Fibroblast of lung (primary cell): ENCODE measurements around the gene COL7A1. TPM values are rescaled to one million over a fixed set of nuclear protein-coding genes. Genes with fewer than 3 reads are reported as not detected.

Source experiments
- DNase-seq, 2 donors: peaks; one replicate each; pipeline versions ENCODE4 v3.0.0 to v3.0.0-alpha.2; 2010; ENCODE audit warnings: low read depth in 2 of 2
- H2AFZ ChIP-seq: 2 replicates; pipeline ENCODE4 v1.5.1; 2012; ENCODE audit warnings: low read length, control low read depth, inconsistent platforms
- H3K27ac ChIP-seq: 2 replicates; pipeline ENCODE4 v1.5.1; 2011; ENCODE audit warnings: low read length, control low read depth; ENCODE audit not compliant: insufficient read depth
- H3K27me3 ChIP-seq: 2 replicates; pipeline ENCODE4 v1.5.1; 2011; ENCODE audit warnings: mild to moderate bottlenecking, low read length; ENCODE audit not compliant: control insufficient read depth, insufficient read depth
- H3K36me3 ChIP-seq: 2 replicates; pipeline ENCODE4 v1.5.1; 2011; ENCODE audit warnings: low read length; ENCODE audit not compliant: control insufficient read depth, insufficient read depth
- H3K4me1 ChIP-seq: 2 replicates; pipeline ENCODE4 v1.5.1; 2011; ENCODE audit warnings: low read length; ENCODE audit not compliant: control insufficient read depth, insufficient read depth; ENCODE audit errors: extremely low read depth
- H3K4me2 ChIP-seq: 2 replicates; pipeline ENCODE4 v1.5.1; 2011; ENCODE audit warnings: low read length, control low read depth; ENCODE audit not compliant: insufficient read depth; ENCODE audit errors: extremely low read depth
- H3K4me3 ChIP-seq, 4 experiments: fragments of 200-600 bp in 1 of 4; sonication (generic) in 1 of 4; replicated peaks in 1 of 4; 2 replicates each; pipeline ENCODE4 v1.5.1; 2011 to 2016; ENCODE audit warnings: low read length in 4 of 4, low read depth in 3 of 4, mild to moderate bottlenecking in 3 of 4, control low read depth in 2 of 4, inconsistent platforms in 1 of 4, mixed read lengths in 1 of 4; ENCODE audit not compliant: insufficient read depth in 1 of 4; ENCODE audit errors: control extremely low read depth in 1 of 4
- H3K79me2 ChIP-seq: 2 replicates; pipeline ENCODE4 v1.5.1; 2012; ENCODE audit warnings: mild to moderate bottlenecking, low read length, inconsistent platforms; ENCODE audit not compliant: control insufficient read depth, insufficient read depth
- H3K9ac ChIP-seq: 2 replicates; pipeline ENCODE4 v1.5.1; 2011; ENCODE audit warnings: mild to moderate bottlenecking, low read length, control low read depth; ENCODE audit not compliant: insufficient read depth
- H3K9me3 ChIP-seq: 2 replicates; pipeline ENCODE4 v1.5.1; 2012; ENCODE audit warnings: low read depth, low read length; ENCODE audit not compliant: control insufficient read depth, insufficient read depth
- H4K20me1 ChIP-seq: 2 replicates; pipeline ENCODE4 v1.5.1; 2011; ENCODE audit warnings: low read length; ENCODE audit not compliant: control insufficient read depth, insufficient read depth; ENCODE audit errors: extremely low read depth
- EZH2 ChIP-seq: IDR thresholded peaks from 2 replicates; pipeline ENCODE4 v1.5.1; 2012; ENCODE audit warnings: low read length, control low read depth, mild to moderate bottlenecking; ENCODE audit errors: missing control alignments
- polyA plus RNA-seq, 2 donors: library from polyadenylated mRNA; depleted of rRNA in 1 of 2; stranded (reverse) in 1 of 2; unstranded in 1 of 2; fragments of >200 nt; gene quantifications; 2 replicates each; pipeline ENCODE4 v1.2.1, GENCODE V29; 2011 to 2012; ENCODE audit warnings: missing spikeins in 1 of 2
- total RNA-seq: library from RNA; depleted of rRNA; stranded (reverse); fragments of >200 nt; gene quantifications from 2 replicates; pipeline ENCODE4 v1.2.1, GENCODE V29; 2014
- TF ChIP-seq, protein P1 (sequence below), 2 donors: IDR thresholded peaks in 1 of 2; conservative IDR thresholded peaks in 1 of 2; 1 replicate in 1 of 2; 2 replicates in 1 of 2; pipeline ENCODE4 v1.5.1; 2011 to 2012; ENCODE audit warnings: low read length in 2 of 2, control low read depth in 1 of 2, inconsistent platforms in 1 of 2, low read depth in 1 of 2, mild to moderate bottlenecking in 1 of 2

The COL7A1 gene
- total and polyA plus RNA-seq, 2 donors (not counting 1 experiment from before 2014, with no cell fraction given), result 3.4 to 36.7 TPM

DNA sequence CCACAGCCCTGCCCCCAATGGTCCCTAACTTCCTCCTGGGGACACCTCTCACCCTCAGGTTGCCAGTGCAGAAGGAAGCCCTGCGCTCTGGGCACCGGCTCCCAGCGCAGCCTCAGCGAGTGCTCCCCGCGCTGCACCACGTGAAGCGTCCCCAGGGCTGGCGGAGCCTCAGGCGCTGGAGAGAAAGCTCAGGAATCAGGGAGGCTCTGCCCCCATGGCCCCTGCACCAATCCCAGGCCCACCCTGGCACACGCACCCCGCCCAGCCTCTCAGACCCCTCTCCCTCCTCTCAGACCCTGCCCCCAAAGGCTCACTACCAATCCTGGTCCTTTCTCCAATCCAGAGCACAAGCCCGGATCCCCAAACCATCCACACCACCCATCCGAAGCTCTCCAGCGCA is 6.9 kb downstream of the COL7A1 start:
- H3K9me3 ChIP-seq, result no peaks in the 10 kb centered on the region
- H3K4me3 ChIP-seq, result no peak overlapping the region
- H4K20me1 ChIP-seq, result no peaks in the 10 kb centered on the region
- H2AFZ ChIP-seq, result no peak overlapping the region
- H3K27ac ChIP-seq, result no peak overlapping the region
- no peak for DNase-seq
- no peak for TF ChIP-seq EZH2
- TF ChIP-seq, protein P1, sequence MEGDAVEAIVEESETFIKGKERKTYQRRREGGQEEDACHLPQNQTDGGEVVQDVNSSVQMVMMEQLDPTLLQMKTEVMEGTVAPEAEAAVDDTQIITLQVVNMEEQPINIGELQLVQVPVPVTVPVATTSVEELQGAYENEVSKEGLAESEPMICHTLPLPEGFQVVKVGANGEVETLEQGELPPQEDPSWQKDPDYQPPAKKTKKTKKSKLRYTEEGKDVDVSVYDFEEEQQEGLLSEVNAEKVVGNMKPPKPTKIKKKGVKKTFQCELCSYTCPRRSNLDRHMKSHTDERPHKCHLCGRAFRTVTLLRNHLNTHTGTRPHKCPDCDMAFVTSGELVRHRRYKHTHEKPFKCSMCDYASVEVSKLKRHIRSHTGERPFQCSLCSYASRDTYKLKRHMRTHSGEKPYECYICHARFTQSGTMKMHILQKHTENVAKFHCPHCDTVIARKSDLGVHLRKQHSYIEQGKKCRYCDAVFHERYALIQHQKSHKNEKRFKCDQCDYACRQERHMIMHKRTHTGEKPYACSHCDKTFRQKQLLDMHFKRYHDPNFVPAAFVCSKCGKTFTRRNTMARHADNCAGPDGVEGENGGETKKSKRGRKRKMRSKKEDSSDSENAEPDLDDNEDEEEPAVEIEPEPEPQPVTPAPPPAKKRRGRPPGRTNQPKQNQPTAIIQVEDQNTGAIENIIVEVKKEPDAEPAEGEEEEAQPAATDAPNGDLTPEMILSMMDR (conservative IDR thresholded peaks at IDR 0.05 in 1 of 2, IDR thresholded peaks at IDR 0.05 in 1 of 2; ENCODE audit: low read depth in 1 of 2, low read length in 2 of 2), result no peak
- H3K4me2 ChIP-seq, result no peak overlapping the region
- no peaks in the 10 kb centered on the region for H3K4me1 ChIP-seq
- peaks cover 7% of the 10 kb centered on the region for H3K36me3 ChIP-seq
- no peaks in the 10 kb centered on the region for H3K79me2 ChIP-seq
- H3K27me3 ChIP-seq, result no peaks in the 10 kb centered on the region
- no peak overlapping the region for H3K9ac ChIP-seq

DNA sequence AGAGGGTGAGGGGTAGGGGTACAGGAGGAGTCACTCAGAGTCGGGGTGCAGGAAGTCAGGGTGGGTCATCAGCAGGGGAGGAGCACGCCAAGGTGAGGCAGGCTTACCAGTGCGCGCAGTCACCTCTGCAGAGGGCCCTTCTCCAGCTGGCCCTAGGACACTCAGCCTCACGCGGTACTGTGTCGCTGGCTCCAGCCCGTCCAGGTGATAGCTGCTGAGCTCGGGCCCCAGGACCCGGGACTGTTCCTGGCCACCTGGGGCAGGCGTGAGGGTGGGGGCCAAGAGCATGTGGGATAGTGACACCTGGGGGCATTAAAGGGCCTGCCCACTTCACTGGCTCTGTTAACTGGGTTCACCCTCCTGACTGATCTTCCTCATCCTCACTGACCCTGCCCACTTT is 7.4 kb downstream of the COL7A1 start:
- DNase-seq, result no peak
- H4K20me1 ChIP-seq, result no peaks in the 10 kb centered on the region
- H3K9ac ChIP-seq, result no peak overlapping the region
- H3K27me3 ChIP-seq, result no peaks in the 10 kb centered on the region
- no peaks in the 10 kb centered on the region for H3K9me3 ChIP-seq
- H2AFZ ChIP-seq, result no peak overlapping the region
- peaks cover 7% of the 10 kb centered on the region for H3K36me3 ChIP-seq
- H3K27ac ChIP-seq, result no peak overlapping the region
- no peak for TF ChIP-seq EZH2
- TF ChIP-seq, protein P1 (conservative IDR thresholded peaks at IDR 0.05 in 1 of 2, IDR thresholded peaks at IDR 0.05 in 1 of 2; ENCODE audit: low read depth in 1 of 2, low read length in 2 of 2), result no peak
- H3K4me1 ChIP-seq, result no peaks in the 10 kb centered on the region
- H3K79me2 ChIP-seq, result no peaks in the 10 kb centered on the region
- no peak overlapping the region for H3K4me2 ChIP-seq
- no peak overlapping the region for H3K4me3 ChIP-seq

DNA sequence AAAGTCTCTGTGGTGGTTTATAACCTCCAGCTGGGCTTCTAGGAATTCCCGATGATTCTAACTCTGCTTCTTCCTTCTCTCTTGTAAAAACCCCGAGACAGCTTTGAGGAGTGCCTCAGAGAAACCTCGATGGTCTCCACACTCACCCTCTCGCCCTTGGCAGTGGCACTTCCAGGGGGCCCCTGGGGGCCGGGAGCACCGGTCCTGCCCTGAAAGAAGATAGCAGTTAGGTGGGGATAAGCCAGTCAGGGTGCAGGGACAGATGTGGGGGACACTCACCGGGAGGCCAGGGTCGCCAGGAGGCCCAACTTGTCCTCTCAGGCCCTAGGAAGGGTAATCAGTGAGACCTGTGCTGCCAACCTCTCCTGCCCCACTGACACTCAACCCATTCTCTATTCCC is 9.7 kb downstream of the COL7A1 start:
- no peak overlapping the region for H3K4me3 ChIP-seq

More for the DNA sequence above, 9.7 kb downstream of the COL7A1 start:
- Histone ChIP-seq H3K27ac (no peak overlapping the region), H3K4me2 (no peak overlapping the region), H2AFZ (no peak overlapping the region), H4K20me1 (no peaks in the 10 kb centered on the region), H3K27me3 (no peaks in the 10 kb centered on the region), H3K36me3 (peaks cover 6% of the 10 kb centered on the region), H3K79me2 (no peaks in the 10 kb centered on the region), H3K9me3 (no peaks in the 10 kb centered on the region), H3K4me1 (no peaks in the 10 kb centered on the region), H3K9ac (no peak overlapping the region)
- DNase-seq, result no peak
- TF ChIP-seq, protein P1 (conservative IDR thresholded peaks at IDR 0.05 in 1 of 2, IDR thresholded peaks at IDR 0.05 in 1 of 2; ENCODE audit: low read depth in 1 of 2, low read length in 2 of 2), result no peak
- no peak for TF ChIP-seq EZH2
